GM21515 (cell line): ENCODE results near the gene NPEPL1.

Experiments used
- ATAC-seq: cut with Tn5 transposase; IDR thresholded peaks from one replicate; pipeline ENCODE4 v1.9.1; 2021; ENCODE audit not compliant: unreplicated experiment

Gene NPEPL1

GRCh38 chr20:58700121-58700821 lies 7.7 kb downstream of the NPEPL1 start:
- no peak for ATAC-seq

GRCh38 chr20:58700823-58701222 lies 8.2 kb downstream of the NPEPL1 start:
- no peak for ATAC-seq

GRCh38 chr20:58701431-58702160 lies 9.0 kb downstream of the NPEPL1 start:
- ATAC-seq = no peak

GRCh38 chr20:58702161-58702510 lies 9.5 kb downstream of the NPEPL1 start:
- ATAC-seq = no peak

- ATAC-seq = no peak
Observed at GRCh38 chr20:58702859-58703648, 10.5 kb downstream of the NPEPL1 start.

GRCh38 chr20:58703765-58704371 lies 11.3 kb downstream of the NPEPL1 start:
- ATAC-seq = no peak

GRCh38 chr20:58705208-58705926 lies 12.8 kb downstream of the NPEPL1 start:
- no peak for ATAC-seq

GRCh38 chr20:58706150-58706892 lies 13.7 kb downstream of the NPEPL1 start:
- ATAC-seq = no peak

GRCh38 chr20:58706975-58707681 lies 14.5 kb downstream of the NPEPL1 start:
- no peak for ATAC-seq

- no peak for ATAC-seq
Observed at GRCh38 chr20:58707770-58708169, 15.2 kb downstream of the NPEPL1 start.

- ATAC-seq = no peak
Observed at GRCh38 chr20:58708246-58708931, 15.8 kb downstream of the NPEPL1 start.

- ATAC-seq = no peak
Observed at GRCh38 chr20:58709013-58709702, 16.6 kb downstream of the NPEPL1 start.

GRCh38 chr20:58709703-58710039 lies 17.1 kb downstream of the NPEPL1 start:
- no peak for ATAC-seq

GRCh38 chr20:58710481-58711265 lies 18.1 kb downstream of the NPEPL1 start:
- ATAC-seq = no peak

GRCh38 chr20:58711266-58712051 lies 18.9 kb downstream of the NPEPL1 start:
- no peak for ATAC-seq

- no peak for ATAC-seq
Observed at GRCh38 chr20:58712151-58712791, 19.7 kb downstream of the NPEPL1 start.
